IMR-90 (cell line): ENCODE results near the gene DESI2. TPM values are rescaled to one million over a fixed set of nuclear protein-coding genes. Genes with fewer than 3 reads are reported as not detected.

Experiments
- ATAC-seq: fragments of 200-7000 bp; cut with Tn5 transposase; 2 replicates; pipeline ENCODE4 v1.9.1; 2020; ENCODE audit warnings: low read depth, mild to moderate bottlenecking, moderate library complexity
- BruUV-seq: library from RNA; stranded (reverse); fragments of 400-500 nt; replicated peaks from 2 replicates; lab custom pipeline; 2021; lab: Mats Ljungman, UMichigan
- CTCF ChIA-PET: fragments of 300-600 bp; formaldehyde crosslinking; extraction: SDS; loops from one replicate; lab custom pipeline; 2021; ENCODE audit warnings: antibody characterized with exemption; lab: Yijun Ruan, JAX
- POLR2A ChIA-PET: fragments of 300-600 bp; sonication (Branson Sonifier 250); formaldehyde crosslinking; loops from one replicate; lab custom pipeline; 2022; ENCODE audit warnings: antibody characterized with exemption; ENCODE audit not compliant: unreplicated experiment; lab: Charles Lee
- DNase-seq: peaks from one replicate; pipeline ENCODE4 v3.0.0; 2013
- H2AFZ ChIP-seq: replicated peaks from 2 replicates; pipeline ENCODE3; 2013; ENCODE audit warnings: low read length, mild to moderate bottlenecking; ENCODE audit not compliant: poor library complexity
- H2AK5ac ChIP-seq: 2 replicates; pipeline ENCODE4 v1.6.1; 2013; ENCODE audit warnings: low read depth, low read length, inconsistent platforms
- H2AK9ac ChIP-seq: replicated peaks from 2 replicates; pipeline ENCODE3; 2013; ENCODE audit warnings: mild to moderate bottlenecking, low read depth, low read length, moderate library complexity; ENCODE audit not compliant: poor library complexity
- H2BK120ac ChIP-seq: 2 replicates; pipeline ENCODE4 v1.6.1; 2013; ENCODE audit warnings: low read depth, low read length, inconsistent platforms
- H2BK15ac ChIP-seq: 3 replicates; pipeline ENCODE4 v1.6.1; 2013; ENCODE audit warnings: low read depth, low read length, inconsistent platforms
- H2BK20ac ChIP-seq: 2 replicates; pipeline ENCODE4 v1.6.1; 2013; ENCODE audit warnings: low read depth, mild to moderate bottlenecking, inconsistent platforms, low read length, moderate library complexity
- H2BK5ac ChIP-seq: 2 replicates; pipeline ENCODE4 v1.6.1; 2013; ENCODE audit warnings: mild to moderate bottlenecking, low read depth, low read length, inconsistent platforms; ENCODE audit not compliant: poor library complexity, severe bottlenecking
- H3K14ac ChIP-seq: replicated peaks from 2 replicates; pipeline ENCODE4 v1.6.1; 2013; ENCODE audit warnings: low read depth, low read length, inconsistent platforms
- H3K18ac ChIP-seq: 2 replicates; pipeline ENCODE4 v1.6.1; 2013; ENCODE audit warnings: low read depth, low read length, control low read depth
- H3K23ac ChIP-seq: 2 replicates; pipeline ENCODE4 v1.6.1; 2013; ENCODE audit warnings: low read depth, low read length, inconsistent platforms
- H3K27ac ChIP-seq: 2 replicates; pipeline ENCODE4 v1.5.1; 2013; ENCODE audit warnings: mild to moderate bottlenecking, control low read depth, low read length; ENCODE audit not compliant: insufficient read depth
- H3K27me3 ChIP-seq: 2 replicates; pipeline ENCODE4 v1.6.1; 2013; ENCODE audit warnings: low read length; ENCODE audit not compliant: control insufficient read depth, insufficient read depth
- H3K36me3 ChIP-seq: 2 replicates; pipeline ENCODE4 v1.6.1; 2013; ENCODE audit warnings: low read length, mixed read lengths; ENCODE audit not compliant: control insufficient read depth, insufficient read depth
- H3K4ac ChIP-seq: 2 replicates; pipeline ENCODE4 v1.6.1; 2013; ENCODE audit warnings: low read depth, low read length, inconsistent platforms
- H3K4me1 ChIP-seq: 2 replicates; pipeline ENCODE4 v1.6.1; 2013; ENCODE audit warnings: low read length, mixed read lengths; ENCODE audit not compliant: control insufficient read depth, insufficient read depth
- H3K4me2 ChIP-seq: 2 replicates; pipeline ENCODE4 v1.6.1; 2013; ENCODE audit warnings: low read depth, mild to moderate bottlenecking, control low read depth, low read length, moderate library complexity
- H3K4me3 ChIP-seq: 2 replicates; pipeline ENCODE4 v1.5.1; 2013; ENCODE audit warnings: low read depth, mild to moderate bottlenecking, control low read depth, low read length, moderate library complexity; ENCODE audit not compliant: insufficient read depth
- H3K56ac ChIP-seq: 2 replicates; pipeline ENCODE4 v1.6.1; 2013; ENCODE audit warnings: low read length, inconsistent platforms; ENCODE audit not compliant: insufficient read depth; ENCODE audit errors: extremely low read depth
- H3K79me1 ChIP-seq, 2 experiments: 2 replicates each; pipeline ENCODE4 v1.6.1; 2013; ENCODE audit warnings: low read length in 2 of 2, inconsistent platforms in 1 of 2, low read depth in 1 of 2
- H3K9ac ChIP-seq: 2 replicates; pipeline ENCODE4 v1.6.1; 2013; ENCODE audit warnings: low read depth, low read length, control low read depth
- H3K9me1 ChIP-seq: 2 replicates; pipeline ENCODE4 v1.6.1; 2013; ENCODE audit warnings: low read length, inconsistent platforms; ENCODE audit not compliant: insufficient read depth
- H3K9me3 ChIP-seq: 2 replicates; pipeline ENCODE4 v1.6.1; 2013; ENCODE audit warnings: low read length; ENCODE audit not compliant: control insufficient read depth, insufficient read depth
- H4K20me1 ChIP-seq: 2 replicates; pipeline ENCODE4 v1.6.1; 2013; ENCODE audit warnings: low read length, inconsistent platforms; ENCODE audit not compliant: insufficient read depth
- H4K5ac ChIP-seq: 2 replicates; pipeline ENCODE4 v1.6.1; 2013; ENCODE audit warnings: mild to moderate bottlenecking, low read depth, low read length, control low read depth
- H4K8ac ChIP-seq, 2 experiments: 2 replicates each; pipeline ENCODE4 v1.6.1; 2013; ENCODE audit warnings: low read depth in 2 of 2, low read length in 2 of 2, control low read depth in 1 of 2, inconsistent platforms in 1 of 2
- H4K91ac ChIP-seq: 2 replicates; pipeline ENCODE4 v1.6.1; 2013; ENCODE audit warnings: low read depth, low read length, inconsistent platforms; ENCODE audit not compliant: insufficient read depth
- CEBPB ChIP-seq: IDR thresholded peaks from 2 replicates; pipeline ENCODE4 v1.6.1; 2012; ENCODE audit warnings: low read depth, low read length, improper control_type of control experiment
- FOS ChIP-seq: fragments of 150-350 bp; IDR thresholded peaks from 2 replicates; pipeline ENCODE4 v1.6.1; 2016; ENCODE audit warnings: low read depth, low read length
- MAFK ChIP-seq: IDR thresholded peaks from 2 replicates; pipeline ENCODE4 v1.6.1; 2012; ENCODE audit warnings: low read depth, low read length, improper control_type of control experiment
- MXI1 ChIP-seq: IDR thresholded peaks from 2 replicates; pipeline ENCODE4 v1.6.1; 2012; ENCODE audit warnings: low read depth, mild to moderate bottlenecking, low read length, moderate library complexity, borderline replicate concordance
- POLR2A ChIP-seq: IDR thresholded peaks from 2 replicates; pipeline ENCODE4 v1.6.1; 2012; ENCODE audit warnings: mild to moderate bottlenecking, low read depth, low read length
- RAD21 ChIP-seq: IDR thresholded peaks from 2 replicates; pipeline ENCODE4 v1.6.1; 2012; ENCODE audit warnings: low read length, improper control_type of control experiment
- WGBS, 2 experiments: methylation state at CpG; one replicate each; pipeline versions ENCODE4 v1.1.5 to v1.1.7; 2013; ENCODE audit warnings: missing lambda C conversion rate in 2 of 2; ENCODE audit not compliant: insufficient read length in 1 of 2; ENCODE audit errors: extremely low coverage in 2 of 2; 5-methylcytosine and 5-hydroxymethylcytosine counted together
- dilution Hi-C: fragments of 300-500 bp; cut with HindIII; formaldehyde crosslinking; loops from one replicate; pipeline ENCODE4 v1.14.3; 2018; ENCODE audit warnings: low sequenced_read_pairs; ENCODE audit not compliant: unreplicated experiment
- in situ Hi-C: fragments of 300-500 bp; cut with MboI; formaldehyde crosslinking; loops from 3 replicates; pipeline ENCODE4 v1.14.3; 2019; ENCODE audit warnings: low sequenced_read_pairs, inconsistent platforms, mixed read lengths
- intact Hi-C: fragments of 100-400 bp; cut with micrococcal nuclease; formaldehyde crosslinking; loops from 2 replicates; pipeline ENCODE4 v1.10.0; 2022
- polyA plus RNA-seq, 3 experiments: library from polyadenylated mRNA; depleted of rRNA; stranded (reverse); fragments of >200 nt; gene quantifications; 2 replicates each; pipeline ENCODE4 v1.2.3, GENCODE V29; 2012; ENCODE audit warnings: low replicate concordance in 1 of 3
- total RNA-seq: library from RNA; depleted of rRNA; stranded (reverse); fragments of >200 nt; gene quantifications from 2 replicates; pipeline ENCODE4 v1.2.3, GENCODE V29; 2012

DESI2 gene
- total and polyA plus RNA-seq, 2 of the 4 experiments (the other 2 are of a cell fraction), result 19.0 to 43.6 TPM

GRCh38 chr1:244674446-244674845 is 21.5 kb downstream of the DESI2 start (continued):
- TF ChIP-seq FOS, result no peak
- no peak for TF ChIP-seq POLR2A
- TF ChIP-seq MXI1, result no peak
- TF ChIP-seq RAD21, result no peak

GRCh38 chr1:244675167-244675566 is 22.2 kb downstream of the DESI2 start:
- WGBS, 2 experiments, result no CpG with 5 or more reads among the region's 2 CpGs
- no peak overlapping the region for H3K4ac ChIP-seq
- DNase-seq (no peak), ATAC-seq (no peak)
- H4K8ac ChIP-seq, result no peak overlapping the region
- ChIA-PET POLR2A (no interaction called here), CTCF (no interaction called here)
- H2AK9ac ChIP-seq, result no peak overlapping the region
- H3K4me2 ChIP-seq, result no peak overlapping the region
- H4K20me1 ChIP-seq, result peaks cover 8% of the 10 kb centered on the region
- H2BK20ac ChIP-seq, result no peak overlapping the region
- in situ Hi-C loops, result no loop called here
- no peak overlapping the region for H2AK5ac ChIP-seq
- 0 out of 2 replicates have a peak, but pooled peaks cover 3% of the 10 kb centered on the region for H3K9me1 ChIP-seq
- no peak overlapping the region for H2BK120ac ChIP-seq
- no peak overlapping the region for H2BK15ac ChIP-seq
- no peak overlapping the region for H3K9ac ChIP-seq
- H3K56ac ChIP-seq, result no peak overlapping the region
- H2AFZ ChIP-seq, result no peak overlapping the region
- dilution Hi-C loops, result no loop called here
- peaks cover 28 to 38% of the 10 kb centered on the region in 2 experiments for H3K79me1 ChIP-seq
- H3K27me3 ChIP-seq, result no peaks in the 10 kb centered on the region
- no peak overlapping the region for H3K4me3 ChIP-seq
- no peaks in the 10 kb centered on the region for H3K36me3 ChIP-seq
- no peak overlapping the region for H3K18ac ChIP-seq
- TF ChIP-seq MAFK, result no peak
- TF ChIP-seq CEBPB, result peak; percentile 90
- intact Hi-C loops, result no loop called here
- H3K23ac ChIP-seq, result no peak overlapping the region
- no peak overlapping the region for H4K5ac ChIP-seq
- H2BK5ac ChIP-seq, result no peak overlapping the region
- H3K4me1 ChIP-seq, result peaks cover 4% of the 10 kb centered on the region
- H3K9me3 ChIP-seq, result no peaks in the 10 kb centered on the region
- H3K27ac ChIP-seq, result no peak overlapping the region
- no peak overlapping the region for H3K14ac ChIP-seq
- no TSS peak for BruUV-seq
- no peak overlapping the region for H4K91ac ChIP-seq
